NCI-H1092 treated with DMSO at 0.1 percent for 48 hours (cell line): ENCODE measurements around the gene TIGIT.
"Not testable (repeated sequence)": the region's sequence is repeated elsewhere in the genome, so short reads cannot be mapped to it uniquely, and the experiment has no call there.

Experiments used
- DNase-seq: peaks from one replicate; lab custom pipeline; 2025; lab: John Stamatoyannopoulos, UW

TIGIT gene

GRCh38 chr3:114293838-114294535 is at the start of gene TIGIT:
Gene TIGIT (plus strand): TSS chr3:114294028. CDS start chr3:114294062, 34 bp downstream.
- DNase-seq: no peak

- no peak for DNase-seq
Measured at GRCh38 chr3:114252954-114253353, 40.9 kb upstream of the TIGIT start.

- DNase-seq: no peak
Measured at GRCh38 chr3:114253505-114253904, 40.3 kb upstream of the TIGIT start.

- DNase-seq: no peak
Measured at GRCh38 chr3:114259566-114259965, 34.3 kb upstream of the TIGIT start.

GRCh38 chr3:114260152-114260551 is 33.7 kb upstream of the TIGIT start:
- DNase-seq: no peak

- no peak for DNase-seq
Measured at GRCh38 chr3:114270019-114270418, 23.8 kb upstream of the TIGIT start.

GRCh38 chr3:114272271-114272670 is 21.6 kb upstream of the TIGIT start:
- no peak for DNase-seq

GRCh38 chr3:114274929-114275328 is 18.9 kb upstream of the TIGIT start:
- DNase-seq: no peak

GRCh38 chr3:114276856-114277255 is 17.0 kb upstream of the TIGIT start:
- DNase-seq: not testable (repeated sequence)

- DNase-seq: no peak
Measured at GRCh38 chr3:114284644-114285043, 9.2 kb upstream of the TIGIT start.

GRCh38 chr3:114285648-114286230 is 8.1 kb upstream of the TIGIT start:
- DNase-seq: no peak

GRCh38 chr3:114286266-114286665 is 7.6 kb upstream of the TIGIT start:
- DNase-seq: no peak

GRCh38 chr3:114290911-114291901 is 2.6 kb upstream of the TIGIT start:
- DNase-seq: peak; percentile 42

GRCh38 chr3:114294940-114295480 is 1.2 kb downstream of the TIGIT start:
- DNase-seq: no peak

GRCh38 chr3:114295946-114296345 is 2.1 kb downstream of the TIGIT start:
- no peak for DNase-seq

- no peak for DNase-seq
Measured at GRCh38 chr3:114299421-114299820, 5.6 kb downstream of the TIGIT start.

- no peak for DNase-seq
Measured at GRCh38 chr3:114299941-114300624, 6.3 kb downstream of the TIGIT start.

GRCh38 chr3:114307222-114307830 is 13.5 kb downstream of the TIGIT start:
- no peak for DNase-seq

- DNase-seq: no peak
Measured at GRCh38 chr3:114307832-114308231, 14.0 kb downstream of the TIGIT start.

GRCh38 chr3:114308377-114308776 is 14.5 kb downstream of the TIGIT start:
- DNase-seq: no peak

GRCh38 chr3:114308830-114309229 is 15.0 kb downstream of the TIGIT start:
- no peak for DNase-seq
